Bone marrow (tissue), 2 donors: Measurements from ENCODE around the gene RBM47.
"Not testable (repeated sequence)": the region's sequence is repeated elsewhere in the genome, so short reads cannot be mapped to it uniquely, and the experiment has no call there.

Source experiments
- DNase-seq, 2 donors: peaks; one replicate each; lab custom pipeline; 2025; lab: John Stamatoyannopoulos, UW

Gene RBM47

GRCh38 chr4:40441430-40441829 lies 188.2 kb downstream of the RBM47 start:
- DNase-seq, result no peak

GRCh38 chr4:40439519-40439918 lies 190.1 kb downstream of the RBM47 start:
- no peak for DNase-seq

DNA sequence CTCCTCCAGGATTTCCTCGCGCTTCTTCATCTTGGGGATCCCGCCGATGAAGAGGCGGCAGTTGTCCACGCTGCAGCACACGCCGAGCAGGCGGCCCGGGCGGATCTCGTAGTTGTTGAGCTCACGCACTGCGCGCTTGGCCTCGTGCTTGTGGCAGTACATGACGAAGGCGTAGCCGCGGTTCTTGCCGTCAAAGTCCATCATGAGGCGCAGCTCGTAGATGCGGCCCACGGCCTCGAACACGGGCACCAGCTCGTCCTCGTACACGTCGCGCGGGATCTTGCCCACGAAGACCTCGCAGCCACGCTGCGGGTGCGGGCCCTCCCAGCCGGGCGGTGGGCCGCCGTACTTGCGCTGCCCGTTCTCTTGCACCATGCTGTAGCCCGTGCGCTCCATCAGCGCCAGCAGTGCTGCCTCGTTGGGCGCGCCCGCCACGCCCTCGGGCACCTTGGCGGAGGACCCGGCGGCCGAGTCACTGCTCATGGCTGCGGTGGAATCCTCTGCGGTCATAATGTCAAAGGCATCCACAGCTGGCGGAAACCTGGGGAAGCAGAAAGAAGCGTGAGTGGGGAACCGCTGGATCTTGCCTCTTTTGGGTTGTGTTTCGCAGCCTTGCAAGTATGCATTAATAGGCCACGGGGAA lies 191.2 kb downstream of the RBM47 start:
- DNase-seq, result no peak

DNA sequence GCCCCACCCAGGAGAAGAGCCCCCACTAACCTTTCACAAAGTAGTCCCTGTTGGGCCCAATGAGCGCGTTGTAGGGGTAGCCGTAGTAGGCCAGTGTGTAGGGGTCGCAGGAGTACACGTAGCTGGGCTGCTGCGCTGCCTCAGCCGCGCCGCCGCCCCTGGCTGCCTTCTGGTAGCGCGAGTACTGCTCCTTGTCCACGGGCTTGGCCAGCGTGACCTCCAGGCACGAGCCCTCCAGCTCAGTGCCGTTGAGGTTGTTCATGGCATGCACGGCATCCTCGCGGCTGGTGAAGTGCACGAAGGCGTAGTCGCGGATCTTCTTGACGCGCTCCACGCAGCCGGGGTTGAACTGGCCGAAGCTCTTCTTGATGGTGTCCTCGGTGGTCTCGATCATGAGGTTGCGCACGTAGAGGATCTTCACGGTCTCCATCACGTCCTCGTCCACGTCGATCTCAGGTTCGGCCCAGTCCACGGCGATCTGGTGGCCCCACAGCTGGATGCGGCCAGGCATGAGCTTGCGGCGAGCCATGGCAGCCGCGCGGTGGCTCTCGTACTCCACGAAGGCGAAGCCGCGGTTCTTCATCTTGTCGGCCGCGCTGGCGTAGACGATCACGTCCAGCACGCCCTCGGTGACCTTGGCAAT lies 191.8 kb downstream of the RBM47 start:
- no peak for DNase-seq

GRCh38 chr4:40435306-40435705 lies 194.4 kb downstream of the RBM47 start:
- not testable (repeated sequence) for DNase-seq

- no peak for DNase-seq
Observed at GRCh38 chr4:40434126-40434687, 195.5 kb downstream of the RBM47 start.

DNA sequence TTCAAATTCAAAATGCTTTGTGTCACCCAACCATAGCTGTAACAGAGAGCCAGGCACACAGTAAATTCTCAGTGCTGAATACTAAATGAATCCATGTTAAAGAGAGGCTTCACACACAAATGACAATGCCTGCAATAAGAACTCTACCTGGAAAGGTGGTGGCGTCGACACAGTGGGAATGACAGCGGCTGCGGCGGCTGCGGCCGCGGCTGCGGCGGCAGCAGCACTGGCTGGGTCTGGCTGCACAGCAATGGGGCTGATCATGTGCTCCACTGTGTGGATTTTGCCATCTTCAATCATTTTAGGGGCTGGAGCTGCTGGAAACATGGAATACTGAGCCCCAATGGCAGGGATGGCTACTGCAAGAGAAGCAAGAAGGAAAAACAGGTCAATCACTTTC lies 197.2 kb downstream of the RBM47 start:
- DNase-seq, result no peak

GRCh38 chr4:40427871-40428270 lies 201.8 kb downstream of the RBM47 start:
- not testable (repeated sequence) for DNase-seq

GRCh38 chr4:40427128-40427527 lies 202.5 kb downstream of the RBM47 start:
- no peak for DNase-seq

DNA sequence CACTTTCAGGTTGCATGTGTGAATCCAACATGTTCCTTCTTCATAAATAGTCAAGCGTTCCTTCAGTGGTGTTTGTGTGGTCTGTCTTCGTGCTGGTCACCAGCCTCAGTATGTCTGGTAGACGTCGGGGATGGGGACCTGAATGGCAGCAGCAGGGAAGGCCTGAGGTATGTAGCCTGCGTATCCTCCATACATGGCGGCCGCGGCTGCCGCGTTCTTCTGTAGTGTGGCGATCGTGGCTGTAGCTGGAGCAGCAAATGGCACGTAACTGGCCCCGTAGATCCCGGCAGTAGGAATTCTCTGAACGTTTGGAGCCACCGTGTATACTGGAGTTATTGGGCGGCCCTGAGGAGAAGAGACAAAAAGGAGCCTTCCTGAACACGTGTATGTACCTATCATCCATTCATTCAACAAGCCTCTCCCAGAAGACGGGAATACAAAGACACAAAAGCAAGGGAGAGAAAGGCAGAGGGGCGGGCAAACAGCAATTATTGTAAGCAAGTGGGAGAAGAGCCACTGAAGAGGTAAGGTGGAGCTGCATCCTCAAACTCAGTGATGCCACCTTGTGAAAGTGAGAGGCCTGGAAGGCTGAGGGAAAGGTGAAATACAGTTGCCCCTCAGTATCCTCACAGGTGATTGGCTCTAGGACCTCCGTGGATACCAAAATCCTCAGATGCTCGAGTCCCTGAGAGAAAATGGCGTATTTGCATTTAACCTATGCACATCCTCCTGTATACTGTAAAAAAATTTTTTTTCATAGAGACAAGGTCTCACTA lies 203.7 kb downstream of the RBM47 start:
- no peak for DNase-seq

DNA sequence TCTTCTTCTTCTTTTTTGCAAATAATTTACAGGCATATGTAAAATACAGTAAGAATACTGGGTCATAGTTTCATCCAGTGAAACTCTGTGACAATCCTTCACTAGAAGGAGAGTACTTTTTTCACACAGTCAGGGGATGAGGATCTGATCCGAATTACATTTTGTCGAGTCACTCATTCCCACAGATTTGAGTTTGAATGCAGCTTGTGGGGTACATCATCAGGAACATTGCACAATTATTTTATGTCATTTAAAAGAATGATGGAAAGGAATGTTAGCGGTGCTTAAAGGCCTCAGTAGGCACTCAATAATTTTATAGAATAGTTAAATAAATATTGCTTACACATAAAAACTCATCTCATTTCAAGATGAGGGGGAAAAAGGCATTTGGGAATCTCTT lies 205.9 kb downstream of the RBM47 start:
- no peak for DNase-seq

GRCh38 chr4:40421839-40422708 lies 207.6 kb downstream of the RBM47 start:
- no peak for DNase-seq

- DNase-seq, result no peak
Observed at GRCh38 chr4:40419231-40419912, 210.3 kb downstream of the RBM47 start.

DNA sequence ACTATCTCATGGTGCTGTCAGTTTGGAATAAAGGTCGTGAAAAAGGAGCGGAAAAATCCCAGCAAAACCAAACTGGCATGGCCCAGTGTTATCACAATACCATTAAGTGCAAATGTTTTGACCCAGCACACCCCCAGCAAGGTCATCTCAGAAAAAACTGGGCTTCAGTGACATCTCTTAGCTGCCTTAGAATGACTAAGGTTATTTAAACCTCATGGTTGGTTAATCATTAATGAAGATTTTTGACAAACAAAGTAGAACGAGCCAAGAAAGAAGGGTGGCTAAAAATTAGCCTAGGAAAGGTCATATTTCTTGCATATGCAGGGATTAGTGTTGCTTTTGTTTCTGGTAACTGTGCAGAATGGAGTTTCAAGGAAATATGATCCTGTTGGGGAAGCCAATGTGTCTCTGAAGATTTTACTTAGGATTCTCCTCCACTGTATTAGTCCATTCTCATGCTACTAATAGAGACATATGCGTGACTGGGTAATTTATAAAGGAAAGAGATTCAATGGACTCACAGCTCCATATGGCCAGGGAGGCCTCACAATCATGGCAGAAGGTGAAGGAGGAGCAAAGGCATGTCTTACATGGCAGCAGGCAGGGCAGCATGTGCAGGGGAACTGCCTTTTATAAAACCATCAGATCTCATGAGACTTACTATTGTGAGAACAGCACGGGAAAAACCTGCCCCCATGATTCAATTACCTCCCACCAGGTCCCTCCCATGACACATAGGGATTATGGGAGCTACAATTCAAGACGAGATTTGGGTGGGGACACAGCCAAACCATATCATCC lies 211.0 kb downstream of the RBM47 start:
- no peak for DNase-seq

- no peak for DNase-seq
Observed at GRCh38 chr4:40417941-40418340, 211.7 kb downstream of the RBM47 start.

- DNase-seq, result no peak
Observed at GRCh38 chr4:40414673-40415072, 215.0 kb downstream of the RBM47 start.

GRCh38 chr4:40412866-40413795 lies 216.5 kb downstream of the RBM47 start:
- no peak for DNase-seq

GRCh38 chr4:40412388-40412787 lies 217.3 kb downstream of the RBM47 start:
- no peak for DNase-seq

DNA sequence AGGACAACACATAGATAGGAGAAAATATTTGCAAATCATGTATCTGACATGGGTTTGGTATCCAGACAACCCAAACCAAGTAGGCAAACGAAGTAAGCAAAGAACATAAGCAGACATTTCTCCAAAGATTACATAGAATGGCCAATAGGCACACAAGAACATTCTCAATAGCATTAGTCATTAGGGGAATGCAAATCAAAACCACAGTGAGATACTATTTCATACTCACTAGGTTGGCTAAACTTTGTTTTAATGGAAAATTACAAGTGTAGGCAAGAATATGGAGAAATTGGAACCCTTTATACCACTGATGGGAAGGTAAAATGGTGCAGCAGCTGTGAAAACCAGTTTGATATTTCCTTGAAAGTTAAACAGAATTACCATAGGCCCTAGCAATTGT lies 219.8 kb downstream of the RBM47 start:
- DNase-seq, result no peak
